ENCODE results near the gene GPR62.
"Not testable (repeated sequence)": the region's sequence is repeated elsewhere in the genome, so short reads cannot be mapped to it uniquely, and the experiment has no call there.

Gene GPR62

GRCh38 chr3:51987568-51987967 is 32.4 kb downstream of the GPR62 start:
- peaks cover 4% of the 10 kb centered on the region for H3K36me3 ChIP-seq
- H3K4me3 ChIP-seq (ENCODE audit: low read depth in 1 of 2, low read length in 1 of 2): no peak overlapping the region
- no peak for TF ChIP-seq CTCF (IDR thresholded peaks at IDR 0.05)
- H3K9me3 ChIP-seq: no peaks in the 10 kb centered on the region
- no peaks in the 10 kb centered on the region for H3K27me3 ChIP-seq
- peaks cover 11 to 13% of the 10 kb centered on the region in 2 experiments for H3K4me1 ChIP-seq (ENCODE audit: control insufficient read depth in 1 of 2, insufficient read depth in 1 of 2, low read depth in 1 of 2, low read length in 1 of 2)
- no peak overlapping the region for H3K27ac ChIP-seq

- Histone ChIP-seq H3K4me1 (ENCODE audit: control insufficient read depth in 1 of 2, insufficient read depth in 1 of 2, low read depth in 1 of 2, low read length in 1 of 2) (peaks cover 2 to 3% of the 10 kb centered on the region in 2 experiments), H3K36me3 (peaks cover 10% of the 10 kb centered on the region), H3K27me3 (no peaks in the 10 kb centered on the region), H3K4me3 (ENCODE audit: low read depth in 1 of 2, low read length in 1 of 2) (no peak overlapping the region), H3K27ac (no peak overlapping the region), H3K9me3 (no peaks in the 10 kb centered on the region)
- no peak for TF ChIP-seq CTCF (IDR thresholded peaks at IDR 0.05)
Observed at GRCh38 chr3:51988286-51989146, 33.3 kb downstream of the GPR62 start.

GRCh38 chr3:51990501-51990971 is 35.4 kb downstream of the GPR62 start:
- H3K9me3 ChIP-seq; H3K27ac ChIP-seq; H3K4me3 ChIP-seq (ENCODE audit: low read depth in 1 of 2, low read length in 1 of 2); H3K27me3 ChIP-seq: not testable (repeated sequence)
- peaks cover 20% of the 10 kb centered on the region for H3K36me3 ChIP-seq
- peaks cover 10 to 12% of the 10 kb centered on the region in 2 experiments for H3K4me1 ChIP-seq (ENCODE audit: control insufficient read depth in 1 of 2, insufficient read depth in 1 of 2, low read depth in 1 of 2, low read length in 1 of 2)

GRCh38 chr3:51992017-51992682 is 37.0 kb downstream of the GPR62 start:
- peaks cover 20% of the 10 kb centered on the region for H3K36me3 ChIP-seq
- no peaks in the 10 kb centered on the region for H3K9me3 ChIP-seq
- no peak overlapping the region for H3K4me3 ChIP-seq (ENCODE audit: low read depth in 1 of 2, low read length in 1 of 2)
- no peak overlapping the region for H3K27ac ChIP-seq
- H3K27me3 ChIP-seq: no peaks in the 10 kb centered on the region
- peaks cover 12 to 15% of the 10 kb centered on the region in 2 experiments for H3K4me1 ChIP-seq (ENCODE audit: control insufficient read depth in 1 of 2, insufficient read depth in 1 of 2, low read depth in 1 of 2, low read length in 1 of 2)
- TF ChIP-seq CTCF (IDR thresholded peaks at IDR 0.05): no peak

GRCh38 chr3:51993657-51994056 is 38.5 kb downstream of the GPR62 start:
- not testable (repeated sequence) for H3K27me3 ChIP-seq; H3K4me3 ChIP-seq (ENCODE audit: low read depth in 1 of 2, low read length in 1 of 2); H3K27ac ChIP-seq; H3K9me3 ChIP-seq
- H3K36me3 ChIP-seq: peaks cover 20% of the 10 kb centered on the region
- H3K4me1 ChIP-seq (ENCODE audit: control insufficient read depth in 1 of 2, insufficient read depth in 1 of 2, low read depth in 1 of 2, low read length in 1 of 2): peaks cover 12 to 15% of the 10 kb centered on the region in 2 experiments

GRCh38 chr3:51994530-51994929 is 39.3 kb downstream of the GPR62 start:
- Histone ChIP-seq H3K27me3 (peaks cover 4% of the 10 kb centered on the region), H3K9me3 (no peaks in the 10 kb centered on the region), H3K4me3 (ENCODE audit: low read depth in 1 of 2, low read length in 1 of 2) (no peak overlapping the region), H3K36me3 (peaks cover 20% of the 10 kb centered on the region), H3K4me1 (ENCODE audit: control insufficient read depth in 1 of 2, insufficient read depth in 1 of 2, low read depth in 1 of 2, low read length in 1 of 2) (peaks cover 12 to 15% of the 10 kb centered on the region in 2 experiments), H3K27ac (no peak overlapping the region)
- TF ChIP-seq CTCF (IDR thresholded peaks at IDR 0.05): no peak

Measured in neutrophil (primary cell).